SKM-1 treated with dmso at 0.1 percent for 144 hours (cell line): Measurements from ENCODE around the gene LIMD2.
"Not testable (repeated sequence)": the region's sequence is repeated elsewhere in the genome, so short reads cannot be mapped to it uniquely, and the experiment has no call there.

Experiments
- DNase-seq: peaks from one replicate; lab custom pipeline; 2025; ENCODE audit not compliant: unreplicated experiment; lab: John Stamatoyannopoulos, UW

Gene LIMD2

GRCh38 chr17:63699638-63700527 lies at the start of gene LIMD2:
Gene LIMD2, minus strand, starts transcription at chr17:63700125. Its CDS starts 827 bp downstream, at chr17:63699298.
- DNase-seq, result no peak

DNA sequence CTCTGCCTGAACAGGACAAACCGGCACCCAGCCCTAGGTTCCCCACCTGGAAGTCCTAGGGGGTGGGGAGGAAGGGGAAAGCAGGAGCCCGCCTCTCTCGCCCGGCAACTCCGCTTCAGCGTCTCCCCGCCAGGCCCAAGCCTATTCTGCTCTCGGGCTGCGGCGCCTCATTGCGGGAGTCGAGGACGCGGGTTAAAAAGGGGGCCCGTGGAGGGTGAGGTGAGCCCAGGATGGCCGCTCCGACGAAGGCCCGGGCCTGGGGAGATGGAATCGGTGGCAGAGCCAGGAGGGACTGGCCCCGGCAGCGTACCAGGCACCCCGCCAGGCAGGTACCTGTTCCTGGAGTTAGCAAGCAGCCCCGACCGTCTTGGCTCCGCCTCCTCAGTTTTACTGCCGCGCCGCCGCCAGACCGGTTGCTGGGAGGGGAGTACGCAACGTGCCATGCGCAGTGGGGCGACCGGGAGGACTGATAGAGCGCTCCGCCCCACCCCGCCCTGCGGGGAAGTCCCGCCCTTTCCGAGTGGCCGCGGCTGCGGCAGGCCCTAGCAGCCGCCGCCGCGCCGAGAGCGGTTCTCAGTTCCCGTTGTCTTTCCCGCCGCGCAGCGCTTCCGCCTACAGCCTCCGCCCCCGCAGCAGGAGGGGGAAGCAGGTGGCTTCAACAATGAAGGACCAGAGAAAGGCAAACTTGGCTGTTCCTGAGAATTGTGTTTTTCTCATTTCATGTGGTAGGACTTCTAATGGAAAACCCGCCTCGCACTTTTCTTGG lies 41.7 kb upstream of the LIMD2 start, which contains the start of gene STRADA:
TSS of gene STRADA (minus strand) at position 392 of the 766 bp plus-strand sequence. CDS start 13,430 bp downstream, outside the sequence.
- peak; percentile 99 for DNase-seq

DNA sequence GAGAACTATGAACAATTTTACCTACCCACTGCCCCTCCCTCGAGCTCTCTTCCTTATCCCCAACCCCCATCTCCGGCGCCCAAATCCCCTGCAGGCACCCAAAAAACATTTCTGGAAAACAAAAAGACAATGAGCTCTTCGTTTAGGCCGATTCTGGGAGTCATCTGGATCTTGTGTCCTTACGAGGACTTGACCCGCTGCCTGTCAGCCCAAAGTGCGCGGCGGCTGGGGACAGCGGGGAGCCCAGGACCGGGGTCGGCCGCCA lies 41.1 kb upstream of the LIMD2 start:
- DNase-seq, result peak; percentile 48

- DNase-seq, result no peak
These were observed 40.7 kb upstream of the LIMD2 start for GRCh38 chr17:63740464-63741142.

DNA sequence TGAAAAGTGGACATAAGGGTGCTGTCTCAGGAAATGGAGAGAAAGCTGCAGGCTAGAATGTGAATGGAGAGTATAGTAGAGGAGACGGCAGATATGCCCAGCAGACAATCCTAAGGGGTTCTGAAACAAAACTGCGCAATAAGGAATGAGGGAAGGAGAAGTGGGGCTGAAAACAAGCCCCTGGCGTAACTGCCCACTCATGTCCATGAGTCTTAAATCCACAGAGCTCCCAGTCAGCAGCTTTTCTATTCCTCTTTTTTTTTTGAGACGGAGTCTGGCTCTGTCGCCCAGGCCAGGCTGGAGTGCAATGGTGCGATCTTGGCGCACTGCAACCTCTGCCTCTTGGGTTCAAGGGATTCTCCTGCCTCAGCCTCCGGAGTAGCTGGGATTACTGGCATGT lies 35.8 kb upstream of the LIMD2 start:
- no peak for DNase-seq

GRCh38 chr17:63722403-63722802 lies 22.5 kb upstream of the LIMD2 start:
- no peak for DNase-seq

GRCh38 chr17:63720194-63720593 lies 20.3 kb upstream of the LIMD2 start:
- not testable (repeated sequence) for DNase-seq

DNA sequence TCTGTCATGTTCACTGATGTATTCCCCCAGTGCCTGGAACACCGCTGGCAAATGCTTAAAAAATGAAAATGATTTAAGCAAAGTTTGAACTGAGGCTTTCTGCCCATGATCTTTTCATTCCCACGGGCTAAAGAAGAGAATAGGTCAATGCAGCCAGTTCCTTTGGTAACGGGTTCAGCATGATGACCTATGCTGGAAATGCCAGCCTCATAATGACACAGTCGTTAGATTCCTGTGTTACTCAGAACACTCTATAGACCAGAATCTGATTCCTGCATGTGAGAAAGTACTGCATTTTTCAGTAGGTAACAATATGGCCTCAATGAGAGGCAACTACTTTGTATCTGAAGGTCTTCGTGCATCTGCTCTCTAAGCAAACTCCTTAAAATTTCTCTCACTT lies 19.1 kb upstream of the LIMD2 start:
- no peak for DNase-seq

- no peak for DNase-seq
These were observed 16.5 kb upstream of the LIMD2 start for GRCh38 chr17:63716426-63716825.

DNA sequence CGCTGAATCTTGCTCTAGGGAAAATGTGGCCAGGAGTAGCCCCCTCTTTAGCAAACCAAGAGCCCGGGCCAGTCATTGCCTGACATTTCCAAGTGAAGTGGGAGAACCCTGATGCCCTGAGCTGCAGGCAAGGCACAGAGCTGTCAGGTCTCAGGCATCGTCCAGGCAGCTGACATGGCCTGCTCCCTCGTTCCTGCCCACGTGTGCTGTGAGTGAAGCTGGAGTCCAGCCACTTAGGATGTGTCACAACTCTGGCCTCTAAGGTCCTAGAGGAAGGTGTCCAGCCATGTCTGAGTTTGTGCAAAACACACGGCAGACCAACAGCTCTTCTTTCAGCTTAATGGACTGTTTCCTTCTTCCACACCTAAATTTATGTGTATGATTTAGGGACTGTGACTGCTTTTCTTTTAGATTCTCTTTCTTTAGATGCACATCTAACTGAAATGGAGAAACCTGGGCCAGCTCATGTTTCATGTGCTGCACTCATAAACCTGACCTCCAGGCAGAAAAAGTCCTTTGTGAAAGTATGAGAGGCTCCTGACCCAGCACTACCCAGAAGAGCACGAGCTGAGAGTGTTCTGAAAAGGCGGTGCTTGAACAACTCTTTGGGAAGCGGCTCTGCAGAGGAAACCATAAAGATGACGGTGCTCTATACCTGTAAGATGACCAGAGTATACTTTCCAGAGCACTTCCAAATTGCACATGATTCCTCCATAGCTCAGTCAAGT lies 14.8 kb upstream of the LIMD2 start:
- DNase-seq, result no peak

- DNase-seq, result no peak
These were observed 9.2 kb upstream of the LIMD2 start for GRCh38 chr17:63709110-63709509.

DNA sequence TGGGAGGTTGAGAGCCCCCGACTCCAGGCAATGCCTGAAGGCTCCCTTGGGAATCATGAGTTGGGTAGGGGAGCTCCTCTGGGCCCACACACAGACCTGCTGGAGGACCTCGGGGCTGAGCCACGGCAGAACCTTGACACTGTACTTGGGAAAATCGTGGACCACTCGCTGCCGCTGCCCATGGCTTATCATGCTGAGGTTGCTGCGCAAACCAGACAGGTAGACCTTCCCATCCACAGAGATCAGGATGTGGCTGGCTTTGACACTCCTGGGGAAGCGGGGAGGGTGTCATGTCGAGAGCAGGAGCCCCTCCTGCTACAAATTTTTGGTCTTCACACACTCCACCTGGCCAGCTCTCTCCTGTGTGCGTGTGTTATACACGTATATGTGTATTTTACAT lies 7.2 kb upstream of the LIMD2 start:
- DNase-seq, result no peak

DNA sequence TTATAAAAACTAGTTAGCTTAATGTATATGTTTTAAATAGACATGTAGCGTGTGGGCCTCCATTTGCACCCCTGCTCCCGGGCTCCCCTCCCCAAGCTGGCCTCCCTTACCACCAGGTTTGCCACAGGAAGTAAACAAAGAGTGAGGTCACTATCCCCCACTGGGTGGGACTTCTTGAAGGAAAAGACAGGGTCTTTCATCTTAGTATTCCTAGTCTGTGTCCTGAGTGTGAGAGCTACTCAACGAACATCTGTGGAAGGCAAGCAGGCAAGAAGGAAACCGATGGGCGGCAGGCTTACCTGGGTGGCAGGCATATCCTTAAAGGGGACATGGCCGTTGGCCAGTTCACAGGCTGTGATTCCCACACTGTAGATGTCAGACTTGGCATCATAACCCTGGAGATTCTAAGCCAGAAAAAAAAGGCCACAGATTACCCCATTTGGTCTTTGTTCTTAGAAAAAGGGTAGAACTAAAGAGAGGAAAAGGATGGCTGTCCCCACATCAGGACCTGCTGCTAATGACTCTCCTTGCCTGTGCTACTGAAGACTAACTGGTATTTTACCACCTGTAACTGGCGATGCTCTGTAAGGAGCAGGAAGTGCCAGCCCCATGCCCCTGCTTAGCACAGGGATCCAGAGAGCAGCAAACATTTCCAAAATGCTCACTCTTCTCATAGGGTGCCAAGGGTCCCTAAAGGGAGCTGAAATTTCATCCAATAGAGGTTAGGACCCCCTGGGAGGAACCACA lies 6.6 kb upstream of the LIMD2 start:
- no peak for DNase-seq

GRCh38 chr17:63705657-63706056 lies 5.7 kb upstream of the LIMD2 start:
- no peak for DNase-seq

- DNase-seq, result no peak
These were observed 4.9 kb upstream of the LIMD2 start for GRCh38 chr17:63704836-63705235.

- DNase-seq, result no peak
These were observed 4.3 kb upstream of the LIMD2 start for GRCh38 chr17:63704259-63704576.

GRCh38 chr17:63703556-63704258 lies 3.8 kb upstream of the LIMD2 start:
- no peak for DNase-seq

DNA sequence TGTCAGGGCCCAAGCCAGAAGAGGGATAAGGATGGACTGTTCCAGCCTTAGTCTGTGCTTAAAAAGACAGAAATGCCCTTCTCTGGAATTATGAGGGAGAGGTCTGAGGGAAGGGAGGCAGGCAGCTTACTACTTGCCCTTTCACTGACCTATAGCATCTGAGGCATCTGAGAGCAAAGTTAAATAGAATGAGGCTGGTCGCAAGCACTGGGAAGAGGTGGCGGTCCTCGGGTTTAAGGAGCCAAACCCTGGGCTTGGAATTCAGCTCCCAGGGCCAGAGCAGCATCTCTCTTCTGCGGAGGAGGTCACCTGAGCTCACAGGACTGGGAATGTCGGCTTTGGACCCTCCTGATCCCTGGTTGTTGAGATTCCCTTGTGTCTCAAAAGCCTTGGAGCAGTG lies 3.1 kb upstream of the LIMD2 start:
- no peak for DNase-seq

DNA sequence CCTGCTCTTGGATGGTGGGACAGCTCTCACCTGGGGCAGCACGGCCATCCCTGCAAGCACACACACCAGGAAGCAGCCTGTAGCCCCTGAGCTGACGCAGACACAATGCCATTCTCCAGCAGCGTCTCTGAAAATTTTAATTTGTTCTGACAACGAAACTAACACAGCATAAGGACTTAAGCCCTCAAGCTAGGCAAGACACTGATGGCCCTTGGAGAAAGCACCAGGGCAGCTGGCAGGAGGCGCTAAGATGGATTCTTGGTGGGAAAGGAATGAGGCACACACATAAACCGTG lies 2.7 kb upstream of the LIMD2 start:
- no peak for DNase-seq
